MV-4-11 (cell line): ENCODE results near the gene CDCP1.

Experiments used
- DNase-seq: peaks from one replicate; lab custom pipeline; 2025; lab: John Stamatoyannopoulos, UW

Gene CDCP1

GRCh38 chr3:45137656-45138181 lies 8.5 kb downstream of the CDCP1 start:
- no peak for DNase-seq

DNA sequence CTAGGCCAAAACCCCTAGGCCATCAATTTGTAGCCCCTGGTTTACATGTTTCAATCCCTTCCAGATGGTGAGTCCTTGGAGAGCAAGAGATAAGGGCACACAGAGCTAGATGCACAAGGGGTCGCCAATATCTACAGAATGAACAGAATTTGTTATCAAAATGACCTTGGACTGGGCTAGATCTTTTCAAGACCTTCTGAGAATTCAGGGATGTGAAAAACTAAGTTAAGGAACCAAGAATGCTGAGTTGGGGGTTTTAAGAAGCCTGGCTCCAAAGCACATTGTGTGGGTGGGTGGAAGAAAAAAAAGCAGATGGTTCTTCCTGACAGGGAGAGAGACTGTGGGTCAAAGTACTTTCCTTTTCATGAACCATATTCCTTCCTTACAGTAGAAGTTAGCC lies 10.2 kb downstream of the CDCP1 start:
- no peak for DNase-seq

DNA sequence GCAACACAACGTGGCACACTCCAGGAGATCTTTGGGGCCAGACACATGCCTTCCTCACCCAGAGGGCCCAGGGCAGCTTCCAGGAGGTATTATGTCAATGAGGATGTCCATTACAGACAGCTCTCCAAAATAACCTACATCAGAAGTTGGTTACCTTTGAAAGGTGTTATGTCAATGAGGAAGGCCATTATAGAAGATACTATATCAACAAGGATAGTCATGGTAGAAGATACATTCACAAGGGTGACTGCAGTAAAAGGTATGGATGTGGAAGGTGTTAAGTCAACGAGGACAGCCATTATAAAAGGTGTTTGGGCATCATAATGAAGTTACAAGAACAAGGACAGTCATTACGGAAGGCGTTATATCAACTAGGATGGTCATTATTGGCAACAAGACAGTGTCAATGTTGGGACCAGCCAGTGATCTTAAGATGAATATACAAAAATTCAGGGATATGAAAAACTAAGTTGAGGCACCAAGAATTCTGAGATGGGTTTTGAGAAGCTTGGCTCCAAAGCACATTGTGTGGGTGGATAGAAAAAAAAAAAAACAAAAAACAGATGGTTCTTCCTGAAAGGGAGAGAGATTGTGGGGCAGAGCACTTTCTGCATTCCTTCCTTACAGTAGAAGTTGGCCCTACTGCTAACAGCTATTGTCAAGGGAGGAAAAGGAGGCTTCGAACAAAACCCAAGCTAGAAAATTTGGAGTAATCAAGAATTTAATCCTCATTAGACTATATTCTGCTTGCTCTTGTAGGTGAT lies 11.2 kb downstream of the CDCP1 start:
- DNase-seq = no peak

DNA sequence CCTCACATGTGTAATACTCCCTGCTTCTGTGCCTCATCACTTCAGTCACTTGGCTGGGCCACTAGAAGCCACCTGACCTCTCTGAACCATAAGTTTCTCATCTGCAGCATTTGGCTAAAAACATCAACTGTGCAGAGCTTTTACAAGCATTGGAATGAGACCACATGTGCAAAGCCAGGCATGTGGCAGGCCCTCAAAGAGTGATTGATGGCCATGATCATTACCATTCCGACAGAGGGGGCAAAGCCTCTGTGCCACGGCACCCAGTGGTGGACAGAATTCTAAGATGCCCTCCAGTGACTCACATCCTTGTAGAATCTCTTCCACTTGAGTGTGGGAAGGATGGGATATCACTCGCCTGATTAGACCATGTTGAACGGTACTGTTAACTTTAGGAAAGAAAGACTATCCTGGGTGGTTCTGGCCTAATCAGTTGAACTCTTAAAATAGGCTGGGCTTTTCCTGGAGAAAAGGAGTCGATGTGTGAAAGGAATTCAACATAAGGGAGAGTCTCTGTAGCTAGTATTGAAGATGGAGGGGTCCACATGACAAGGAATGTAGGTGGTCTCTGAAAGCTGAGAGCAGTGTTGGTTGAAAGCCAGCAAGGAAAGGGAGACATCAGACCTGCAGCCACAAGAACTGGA lies 13.5 kb downstream of the CDCP1 start:
- no peak for DNase-seq

GRCh38 chr3:45131201-45131600 lies 15.0 kb downstream of the CDCP1 start:
- DNase-seq = no peak

- DNase-seq = no peak
These were observed 15.7 kb downstream of the CDCP1 start for GRCh38 chr3:45130476-45130875.

DNA sequence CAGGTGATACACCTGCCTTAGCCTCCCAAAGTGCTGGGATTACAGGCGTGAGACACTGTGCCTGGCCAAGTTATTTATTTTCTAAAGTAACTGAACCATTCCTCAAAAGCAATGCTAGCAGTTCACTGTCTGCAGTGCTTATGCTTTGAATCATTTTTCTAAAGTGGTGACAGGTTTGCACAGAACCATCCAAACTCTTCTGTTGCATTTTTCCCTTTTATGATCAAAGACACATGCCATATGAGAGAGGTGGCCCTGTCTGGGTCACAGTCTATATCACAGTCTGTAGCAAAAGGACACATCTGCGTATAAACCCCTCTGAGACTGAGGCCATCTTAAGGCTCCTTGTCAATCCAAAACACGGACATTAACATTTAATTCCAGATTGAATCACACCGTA lies 17.2 kb downstream of the CDCP1 start:
- no peak for DNase-seq

- no peak for DNase-seq
These were observed 18.9 kb downstream of the CDCP1 start for GRCh38 chr3:45127130-45127822.

DNA sequence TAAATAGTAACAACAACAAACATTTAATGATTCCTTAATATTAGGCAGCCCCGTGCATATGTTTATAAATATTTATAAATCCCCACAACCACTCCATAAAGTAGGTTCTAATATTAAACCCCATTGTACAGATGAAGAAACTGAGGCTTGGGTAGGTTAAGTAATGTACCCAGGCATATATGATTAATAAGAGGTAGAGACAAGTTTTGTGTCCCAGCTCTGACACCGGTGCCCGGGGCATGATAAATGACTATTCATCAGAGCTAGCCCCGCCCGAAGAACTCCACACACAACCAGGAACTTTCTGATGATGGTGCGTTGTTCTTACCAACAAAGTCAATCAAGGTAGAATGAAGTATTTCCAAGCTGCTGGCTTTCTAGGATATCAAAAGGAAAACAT lies 19.4 kb downstream of the CDCP1 start:
- no peak for DNase-seq

GRCh38 chr3:45125550-45126026 lies 20.6 kb downstream of the CDCP1 start:
- DNase-seq = no peak

DNA sequence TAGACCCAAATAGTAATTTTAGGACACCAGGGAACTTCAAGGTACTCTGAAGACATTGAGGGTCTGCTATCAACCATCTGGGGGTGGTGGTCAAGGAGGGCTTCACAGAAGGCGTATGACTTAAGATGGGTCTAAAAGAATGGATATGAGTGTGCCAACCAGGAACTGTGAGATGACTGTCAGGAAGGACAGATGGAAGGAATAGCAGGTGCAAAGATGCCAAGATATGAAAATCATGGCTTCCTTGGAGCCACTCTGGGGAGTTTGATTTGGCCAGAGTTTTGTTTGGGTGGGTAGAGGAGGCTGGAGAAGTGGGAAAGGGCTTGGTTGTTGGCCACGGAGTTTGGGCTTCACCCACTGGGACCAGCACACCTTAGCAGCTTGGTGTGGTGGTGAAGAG lies 21.2 kb downstream of the CDCP1 start:
- DNase-seq = no peak

DNA sequence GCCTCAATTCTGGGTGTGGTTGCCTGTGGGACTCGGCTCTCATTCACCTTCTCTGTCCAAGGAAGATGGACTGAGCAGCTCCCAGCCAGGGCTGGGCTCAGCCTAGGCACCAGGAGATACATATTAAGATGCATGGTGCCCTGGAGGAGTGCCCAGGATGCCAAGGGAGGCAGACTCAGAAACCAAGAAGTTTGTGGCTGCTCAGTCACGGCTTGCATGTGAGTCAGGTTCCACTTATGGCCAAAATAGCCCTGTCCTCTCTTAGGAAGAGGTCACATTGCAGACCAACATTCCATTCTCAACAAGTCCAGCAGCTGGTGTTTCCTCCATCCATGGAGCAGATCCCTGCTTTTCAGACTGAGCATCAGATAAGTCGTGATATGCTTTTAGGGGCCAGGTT lies 21.8 kb downstream of the CDCP1 start:
- DNase-seq = peak; percentile 22

- DNase-seq = no peak
These were observed 22.5 kb downstream of the CDCP1 start for GRCh38 chr3:45123581-45124269.

DNA sequence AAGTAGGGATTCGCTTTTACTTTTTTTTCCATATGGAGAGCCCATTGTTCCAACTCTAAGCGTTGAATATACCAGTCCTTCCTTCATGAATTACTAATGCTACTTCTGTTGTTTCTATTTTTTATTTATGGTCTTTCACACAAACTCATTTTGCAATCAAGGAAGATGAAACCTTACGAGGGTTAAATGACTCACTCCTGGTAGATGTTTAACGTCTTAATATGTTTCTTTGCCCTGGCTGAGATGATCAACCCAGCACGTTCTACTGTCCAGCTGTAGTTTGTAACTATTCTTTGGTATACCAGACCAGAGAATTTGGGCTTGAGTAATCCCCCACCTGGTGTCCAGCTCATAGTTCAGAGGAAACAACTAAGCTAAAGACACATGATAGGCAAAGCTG lies 23.1 kb downstream of the CDCP1 start:
- peak; percentile 77 for DNase-seq

GRCh38 chr3:45120359-45121158 lies 25.6 kb downstream of the CDCP1 start:
- DNase-seq = no peak

DNA sequence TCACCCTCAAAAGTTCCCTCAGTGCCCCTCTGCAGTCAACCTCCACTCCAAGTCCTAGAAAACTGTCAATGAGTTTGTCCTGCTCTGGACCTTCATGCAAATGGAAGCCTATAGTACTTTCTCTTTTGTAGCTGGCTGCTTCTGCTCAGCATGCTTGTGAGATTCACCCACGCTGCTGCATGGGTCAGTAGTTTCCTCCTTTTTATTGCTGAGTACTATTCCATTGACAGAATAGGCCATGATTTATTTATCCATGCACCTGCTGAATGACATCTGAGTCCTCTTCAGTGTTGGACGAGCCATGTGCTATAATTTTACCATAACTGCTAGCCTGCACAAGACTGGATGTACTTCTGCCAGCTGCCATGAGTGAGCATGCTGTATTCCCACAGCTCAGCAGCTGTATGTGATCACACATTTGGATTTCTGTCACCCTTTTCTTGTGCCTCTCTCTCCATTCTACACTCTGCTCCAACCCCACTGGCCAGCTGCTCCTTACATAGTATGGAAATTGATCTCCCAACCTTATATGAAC lies 26.3 kb downstream of the CDCP1 start:
- DNase-seq = no peak

- DNase-seq = no peak
These were observed 26.8 kb downstream of the CDCP1 start for GRCh38 chr3:45119376-45119775.

DNA sequence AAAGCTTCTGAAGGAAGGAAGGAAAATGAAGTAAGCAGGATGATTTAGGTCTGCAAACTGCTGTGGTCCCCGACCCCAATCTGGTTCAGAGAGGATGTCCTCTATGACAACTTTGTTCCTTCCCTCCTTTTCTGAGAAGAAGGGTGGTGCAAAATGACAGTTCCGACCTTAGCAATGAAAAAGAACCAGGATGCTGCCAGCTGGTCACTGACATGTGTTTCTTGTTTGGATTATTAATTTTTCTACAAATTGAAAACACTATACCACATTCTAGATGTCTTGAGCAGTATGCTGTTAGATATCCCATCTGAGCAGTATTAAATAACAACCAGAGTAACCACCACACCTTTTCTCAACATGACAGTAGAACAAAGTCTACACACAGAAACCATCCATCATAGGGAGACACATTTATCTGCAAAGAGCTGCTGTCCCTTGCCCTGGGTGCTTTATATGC lies 27.5 kb downstream of the CDCP1 start:
- DNase-seq = no peak

DNA sequence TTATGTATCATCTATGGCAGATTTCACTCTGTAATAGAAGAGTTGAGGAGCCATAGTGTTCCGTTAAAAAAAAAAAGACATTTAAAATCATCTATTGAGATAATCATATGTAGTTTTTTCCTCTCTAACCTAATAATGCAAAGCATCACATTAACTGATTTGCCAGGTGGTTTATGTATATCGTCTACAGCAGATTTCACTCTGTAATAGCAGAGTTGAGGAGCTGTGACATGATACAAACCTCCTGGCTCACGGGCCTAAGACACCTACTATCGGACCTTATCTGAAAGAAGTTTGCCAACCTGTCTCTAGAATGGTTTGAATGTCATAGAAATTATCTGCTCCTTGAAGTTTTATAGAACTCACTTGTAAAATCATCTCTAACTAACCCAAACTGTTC lies 29.8 kb downstream of the CDCP1 start:
- no peak for DNase-seq

DNA sequence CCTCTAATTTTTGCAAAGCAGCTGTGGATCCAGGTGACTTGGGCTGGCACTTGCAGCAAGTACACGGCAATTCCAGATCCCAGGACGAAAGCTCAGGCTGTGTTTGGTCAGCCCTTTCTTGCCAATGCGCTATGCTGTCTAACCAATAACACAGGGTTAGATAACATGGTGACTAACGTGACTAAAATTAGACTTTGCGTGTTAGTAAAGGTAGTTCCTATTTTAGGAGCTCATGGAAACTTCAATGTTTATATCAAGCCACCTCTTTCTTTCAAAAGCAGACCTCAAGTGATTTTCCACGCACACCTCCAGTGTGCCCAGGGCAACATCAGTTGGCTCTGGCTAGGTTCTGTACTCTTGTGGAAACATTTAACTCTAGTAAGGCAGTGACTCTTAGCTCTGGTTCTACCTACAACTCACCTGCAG lies 32.5 kb downstream of the CDCP1 start:
- DNase-seq = peak; percentile 36

DNA sequence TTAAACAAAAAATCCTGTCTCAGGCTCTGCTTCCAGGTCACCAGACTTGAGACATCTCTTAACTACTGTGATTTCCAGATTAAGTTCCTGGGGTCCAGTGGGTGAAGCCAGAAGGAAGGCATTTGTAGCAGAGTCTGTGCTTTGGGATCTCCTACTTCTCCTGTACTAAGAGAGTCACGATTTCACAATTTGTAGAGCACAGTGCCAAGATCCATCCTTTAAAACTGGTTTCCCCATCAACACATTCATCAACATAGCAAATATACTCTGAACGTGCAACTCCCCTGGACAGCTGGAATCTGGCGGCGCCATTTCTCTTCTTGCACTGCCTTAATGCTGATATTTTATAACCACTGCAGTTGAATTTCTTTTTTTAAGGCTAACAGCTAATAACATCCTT lies 33.2 kb downstream of the CDCP1 start:
- peak; percentile 60 for DNase-seq
